Measurements from ENCODE around the gene MTARC2.

Gene MTARC2

DNA sequence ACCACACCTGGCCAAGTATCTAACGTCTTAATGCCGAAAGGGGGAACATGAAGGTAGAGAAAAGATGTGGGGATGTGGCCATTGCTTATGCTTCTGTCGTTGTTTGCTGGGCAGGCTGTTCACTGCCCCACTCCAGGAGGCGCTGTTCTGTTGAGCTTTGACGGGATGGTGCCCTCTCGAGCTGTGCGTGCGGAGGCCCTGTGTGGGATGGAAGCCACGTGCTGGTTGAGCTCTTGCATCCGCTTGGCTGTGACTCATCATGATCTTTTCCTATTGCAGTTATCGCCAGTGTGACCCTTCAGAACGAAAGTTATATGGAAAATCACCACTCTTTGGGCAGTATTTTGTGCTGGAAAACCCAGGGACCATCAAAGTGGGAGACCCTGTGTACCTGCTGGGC, 64.9 kb downstream of the MTARC2 start:
- H3K4me1 ChIP-seq (ENCODE audit: low read length): peaks cover 4% of the 10 kb centered on the region; the same call in 1 of the 2 replicates
- no peak overlapping the region for H3K4me2 ChIP-seq (ENCODE audit: low read length)
- no peak overlapping the region for H3K9ac ChIP-seq (ENCODE audit: low read length)
- H3K79me2 ChIP-seq (ENCODE audit: low read length): no peaks in the 10 kb centered on the region
- H2AFZ ChIP-seq (ENCODE audit: low read depth, low read length): no peak overlapping the region
- 0 out of 2 replicates have a peak, but pooled peaks cover 5% of the 10 kb centered on the region for H3K27me3 ChIP-seq (ENCODE audit: low read depth, low read length)
- no peaks in the 10 kb centered on the region for H3K36me3 ChIP-seq (replicated peaks; ENCODE audit: low read depth, low read length)
- no peaks in the 10 kb centered on the region for H3K9me3 ChIP-seq (ENCODE audit: insufficient read depth, low read length)
- no peak for TF ChIP-seq CTCF (IDR thresholded peaks at IDR 0.05; ENCODE audit: low read depth, low read length)
- TF ChIP-seq EZH2phosphoT487 (IDR thresholded peaks at IDR 0.05; ENCODE audit: low read depth): no peak
- H4K20me1 ChIP-seq (ENCODE audit: insufficient read depth, low read length): no peaks in the 10 kb centered on the region
- H3K4me3 ChIP-seq (ENCODE audit: low read length): no peak overlapping the region
- no peak overlapping the region for H3K27ac ChIP-seq (ENCODE audit: low read length)

DNA sequence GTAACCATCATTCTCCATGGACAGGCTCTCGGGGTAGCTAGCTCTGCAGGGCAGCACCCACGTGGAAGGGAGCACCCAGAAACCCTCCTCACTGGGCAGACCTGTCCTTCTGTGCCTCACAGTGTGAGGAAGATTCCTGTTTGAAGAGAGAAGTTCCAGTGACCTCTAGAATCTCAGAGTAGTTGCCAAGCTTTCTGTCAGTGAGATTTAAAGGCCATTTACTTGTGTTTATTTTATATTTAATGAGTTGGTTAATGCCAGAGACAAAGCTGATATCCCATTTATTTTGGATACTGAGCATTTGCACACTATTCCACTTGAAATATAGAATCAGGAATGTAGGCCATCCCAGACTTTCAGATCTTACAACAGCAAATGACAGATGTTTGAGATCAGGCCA, 67.3 kb downstream of the MTARC2 start:
- no peak for TF ChIP-seq EZH2phosphoT487 (IDR thresholded peaks at IDR 0.05; ENCODE audit: low read depth)
- no peak for TF ChIP-seq CTCF (IDR thresholded peaks at IDR 0.05; ENCODE audit: low read depth, low read length)

DNA sequence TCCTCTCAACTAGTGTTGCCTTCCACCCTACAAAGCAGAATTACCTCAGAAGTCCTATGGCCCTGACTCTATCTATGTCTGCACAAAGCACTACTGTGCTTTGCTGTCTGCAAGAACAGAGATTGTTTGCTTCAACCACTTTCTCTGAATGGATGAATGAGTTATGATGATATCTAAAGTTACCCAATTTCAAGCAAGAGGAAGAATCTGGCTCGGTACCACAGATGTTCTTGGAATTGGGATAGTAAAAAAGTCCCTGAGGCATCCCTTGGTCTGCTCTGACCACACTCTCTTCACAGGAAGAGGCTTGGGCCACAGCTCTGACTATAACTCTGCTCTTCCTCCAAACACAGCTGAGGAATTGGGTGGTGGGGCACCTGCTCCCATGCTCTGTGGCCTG, 69.8 kb downstream of the MTARC2 start:
- H3K9me3 ChIP-seq (ENCODE audit: insufficient read depth, low read length): no peaks in the 10 kb centered on the region
- H3K4me3 ChIP-seq (ENCODE audit: low read length): no peak overlapping the region
- no peak overlapping the region for H3K27ac ChIP-seq (ENCODE audit: low read length)
- no peak overlapping the region for H3K9ac ChIP-seq (ENCODE audit: low read length)
- no peak overlapping the region for H3K4me2 ChIP-seq (ENCODE audit: low read length)
- no peak overlapping the region for H2AFZ ChIP-seq (ENCODE audit: low read depth, low read length)
- no peaks in the 10 kb centered on the region for H3K4me1 ChIP-seq (ENCODE audit: low read length)
- no peaks in the 10 kb centered on the region for H3K36me3 ChIP-seq (replicated peaks; ENCODE audit: low read depth, low read length)
- TF ChIP-seq EZH2phosphoT487 (IDR thresholded peaks at IDR 0.05; ENCODE audit: low read depth): no peak
- H3K27me3 ChIP-seq (ENCODE audit: low read depth, low read length): 0 out of 2 replicates have a peak, but pooled peaks cover 5% of the 10 kb centered on the region
- H3K79me2 ChIP-seq (ENCODE audit: low read length): no peaks in the 10 kb centered on the region
- H4K20me1 ChIP-seq (ENCODE audit: insufficient read depth, low read length): no peaks in the 10 kb centered on the region

More for the DNA sequence above, 67.3 kb downstream of the MTARC2 start:
- Histone ChIP-seq H3K4me3 (ENCODE audit: low read length) (no peak overlapping the region), H3K9me3 (ENCODE audit: insufficient read depth, low read length) (no peaks in the 10 kb centered on the region), H3K4me2 (ENCODE audit: low read length) (no peak overlapping the region), H2AFZ (ENCODE audit: low read depth, low read length) (no peak overlapping the region), H3K36me3 (replicated peaks; ENCODE audit: low read depth, low read length) (no peaks in the 10 kb centered on the region), H3K79me2 (ENCODE audit: low read length) (no peaks in the 10 kb centered on the region), H3K27ac (ENCODE audit: low read length) (no peak overlapping the region), H3K4me1 (ENCODE audit: low read length) (peaks cover 3% of the 10 kb centered on the region; the same call in 1 of the 2 replicates), H3K27me3 (ENCODE audit: low read depth, low read length) (0 out of 2 replicates have a peak, but pooled peaks cover 5% of the 10 kb centered on the region), H3K9ac (ENCODE audit: low read length) (no peak overlapping the region), H4K20me1 (ENCODE audit: insufficient read depth, low read length) (no peaks in the 10 kb centered on the region)

GRCh38 chr1:220818421-220819173, 70.5 kb downstream of the MTARC2 start:
- no peak overlapping the region for H3K4me2 ChIP-seq (ENCODE audit: low read length)
- no peak for TF ChIP-seq EZH2phosphoT487 (IDR thresholded peaks at IDR 0.05; ENCODE audit: low read depth)
- TF ChIP-seq CTCF (IDR thresholded peaks at IDR 0.05; ENCODE audit: low read depth, low read length): no peak
- no peaks in the 10 kb centered on the region for H3K4me1 ChIP-seq (ENCODE audit: low read length)
- H3K9me3 ChIP-seq (ENCODE audit: insufficient read depth, low read length): no peaks in the 10 kb centered on the region
- no peak overlapping the region for H3K4me3 ChIP-seq (ENCODE audit: low read length)
- H3K27ac ChIP-seq (ENCODE audit: low read length): no peak overlapping the region
- no peaks in the 10 kb centered on the region for H4K20me1 ChIP-seq (ENCODE audit: insufficient read depth, low read length)
- no peak overlapping the region for H3K9ac ChIP-seq (ENCODE audit: low read length)
- 0 out of 2 replicates have a peak, but pooled peaks cover 5% of the 10 kb centered on the region for H3K27me3 ChIP-seq (ENCODE audit: low read depth, low read length)
- H3K79me2 ChIP-seq (ENCODE audit: low read length): no peaks in the 10 kb centered on the region
- H3K36me3 ChIP-seq (replicated peaks; ENCODE audit: low read depth, low read length): no peaks in the 10 kb centered on the region
- H2AFZ ChIP-seq (ENCODE audit: low read depth, low read length): no peak overlapping the region

All from OCI-LY3 (cell line).